HCT116 (cell line): ENCODE data around the gene ZSWIM3. TPM values are rescaled to one million over a fixed set of nuclear protein-coding genes. Genes with fewer than 3 reads are reported as not detected.

ENCODE experiments used
- ATAC-seq: fragments of 200-7000 bp; cut with Tn5 transposase; 2 replicates; pipeline ENCODE4 v1.9.1; 2020; ENCODE audit warnings: mild to moderate bottlenecking, moderate library complexity
- BruUV-seq: library from RNA; stranded (reverse); fragments of 400-500 nt; replicated peaks from 2 replicates; lab custom pipeline; 2021; lab: Mats Ljungman, UMichigan
- CTCF ChIA-PET: fragments of 300-600 bp; sonication (Branson Sonifier 250); formaldehyde crosslinking; loops from one replicate; lab custom pipeline; 2021; ENCODE audit warnings: antibody characterized with exemption; lab: Charles Lee
- POLR2A ChIA-PET: fragments of 300-600, 350-600 bp; sonication (Branson Sonifier 250); formaldehyde crosslinking; loops from one replicate; lab custom pipeline; 2021; ENCODE audit warnings: antibody characterized with exemption; lab: Charles Lee
- RAD21 ChIA-PET, 2 experiments: fragments of 300-600 bp; sonication (Branson Sonifier 250); formaldehyde crosslinking; loops; one replicate each; lab custom pipeline; 2023; ENCODE audit warnings: low total read pairs in 2 of 2; ENCODE audit not compliant: uncharacterized antibody in 2 of 2, unreplicated experiment in 2 of 2, low non-redundant PET in 1 of 2; lab: Charles Lee
- DNase-seq: peaks from one replicate; pipeline ENCODE4 v3.0.0-alpha.2; 2010; ENCODE audit warnings: low read depth, low spot score
- H2AFZ ChIP-seq: fragments of 200-600 bp; shearing (Covaris generic), sonication (generic); 2 replicates; pipeline ENCODE4 v1.6.1; 2017; ENCODE audit warnings: low read depth, mixed run types, mixed read lengths, antibody characterized with exemption, low read length; ENCODE audit not compliant: poor library complexity, severe bottlenecking
- H3K27ac ChIP-seq: 2 replicates; pipeline ENCODE4 v1.5.1; 2012; ENCODE audit warnings: low read depth, low read length
- H3K27me3 ChIP-seq: fragments of 200-600 bp; sonication (generic); 2 replicates; pipeline ENCODE4 v1.6.1; 2016; ENCODE audit warnings: mixed run types, low read length, mixed read lengths; ENCODE audit not compliant: insufficient read depth
- H3K36me3 ChIP-seq, 2 experiments: fragments of 200-500 bp in 1 of 2; fragments of 200-600 bp in 1 of 2; sonication (Bioruptor generic) in 1 of 2; sonication (generic) in 1 of 2; 2 replicates each; pipeline versions ENCODE4 v1.5.1 to v1.6.1; 2014 to 2016; ENCODE audit warnings: low read length in 2 of 2, inconsistent platforms in 1 of 2, mixed read lengths in 1 of 2, mixed run types in 1 of 2; ENCODE audit not compliant: insufficient read depth in 2 of 2, control insufficient read depth in 1 of 2
- H3K4me1 ChIP-seq, 2 experiments: fragments of 200-600 bp in 1 of 2; sonication (generic) in 1 of 2; 2 replicates each; pipeline versions ENCODE4 v1.5.1 to v1.6.1; 2012 to 2017; ENCODE audit warnings: low read length in 2 of 2, inconsistent platforms in 1 of 2, mild to moderate bottlenecking in 1 of 2, mixed read lengths in 1 of 2, mixed run types in 1 of 2, moderate library complexity in 1 of 2; ENCODE audit not compliant: insufficient read depth in 2 of 2, control insufficient read depth in 1 of 2
- H3K4me2 ChIP-seq: fragments of 200-600 bp; sonication (generic); 2 replicates; pipeline ENCODE4 v1.6.1; 2017; ENCODE audit warnings: mixed run types, low read length, mixed read lengths
- H3K4me3 ChIP-seq, 2 experiments: fragments of 200-600 bp in 1 of 2; sonication (generic) in 1 of 2; replicated peaks in 1 of 2; 2 replicates each; pipeline ENCODE4 v1.5.1; 2011 to 2016; ENCODE audit warnings: low read length in 2 of 2, control low read depth in 1 of 2, low read depth in 1 of 2, mild to moderate bottlenecking in 1 of 2, mixed read lengths in 1 of 2, mixed run types in 1 of 2
- H3K79me2 ChIP-seq: fragments of 200-600 bp; sonication (generic); 2 replicates; pipeline ENCODE4 v1.6.1; 2017; ENCODE audit warnings: mild to moderate bottlenecking, mixed run types, low read length, moderate library complexity, mixed read lengths; ENCODE audit not compliant: insufficient read depth
- H3K9ac ChIP-seq: fragments of 200-600 bp; sonication (generic); 2 replicates; pipeline ENCODE4 v1.6.1; 2016; ENCODE audit warnings: low read length, mixed read lengths
- H3K9me2 ChIP-seq: fragments of 200-600 bp; sonication (generic), shearing (Covaris generic); 2 replicates; pipeline ENCODE4 v1.6.1; 2017; ENCODE audit warnings: mixed run types, mild to moderate bottlenecking, moderate library complexity; ENCODE audit not compliant: insufficient read depth
- H3K9me3 ChIP-seq, 2 experiments: fragments of 200-500 bp in 1 of 2; fragments of 200-600 bp in 1 of 2; sonication (Bioruptor generic) in 1 of 2; sonication (generic) in 1 of 2; 2 replicates each; pipeline ENCODE4 v1.6.1; 2014 to 2017; ENCODE audit warnings: low read length in 2 of 2, mixed read lengths in 2 of 2, inconsistent platforms in 1 of 2, low read depth in 1 of 2, mild to moderate bottlenecking in 1 of 2, mixed run types in 1 of 2, moderate library complexity in 1 of 2; ENCODE audit not compliant: control insufficient read depth in 1 of 2, insufficient read depth in 1 of 2
- H4K20me1 ChIP-seq: fragments of 200-600 bp; sonication (generic), shearing (Covaris generic); 2 replicates; pipeline ENCODE4 v1.6.1; 2017; ENCODE audit warnings: mixed run types, mild to moderate bottlenecking, moderate library complexity; ENCODE audit not compliant: insufficient read depth
- EGR1 ChIP-seq: IDR thresholded peaks from 2 replicates; pipeline ENCODE4 v1.6.1; 2012; ENCODE audit warnings: low read depth
- ELF1 ChIP-seq: IDR thresholded peaks from 2 replicates; pipeline ENCODE4 v1.6.1; 2012; ENCODE audit warnings: low read depth, borderline replicate concordance
- EZH2 ChIP-seq: fragments of 200-600 bp; sonication (generic); IDR thresholded peaks from 2 replicates; pipeline ENCODE4 v1.6.1; 2017; ENCODE audit warnings: antibody characterized with exemption, mixed run types
- EZH2phosphoT487 ChIP-seq: fragments of 200-600 bp; IDR thresholded peaks from 2 replicates; pipeline ENCODE4 v1.6.1; 2018; ENCODE audit warnings: antibody characterized with exemption, borderline replicate concordance
- FOSL1 ChIP-seq: IDR thresholded peaks from 2 replicates; pipeline ENCODE4 v1.6.1; 2012; ENCODE audit warnings: low read depth
- RAD21 ChIP-seq: IDR thresholded peaks from 2 replicates; pipeline ENCODE4 v1.6.1; 2012; ENCODE audit warnings: low read depth, mild to moderate bottlenecking
- SIN3A ChIP-seq: IDR thresholded peaks from 2 replicates; pipeline ENCODE4 v1.6.1; 2012; ENCODE audit warnings: low read depth
- SRF ChIP-seq: IDR thresholded peaks from 2 replicates; pipeline ENCODE4 v1.6.1; 2012; ENCODE audit warnings: low read depth
- intact Hi-C: fragments of 100-400 bp; cut with micrococcal nuclease; formaldehyde crosslinking; loops from 2 replicates; pipeline ENCODE4 v1.10.0; 2022
- total RNA-seq: library from RNA; stranded (reverse); gene quantifications from one replicate; pipeline ENCODE4 v1.2.1, GENCODE V29; 2021; ENCODE audit not compliant: unreplicated experiment
- TF ChIP-seq, protein P1 (sequence below), 3 experiments: fragments of 200-600 bp in 1 of 3; sonication (generic) in 1 of 3; IDR thresholded peaks in 2 of 3; conservative IDR thresholded peaks in 1 of 3; 2 replicates each; pipeline ENCODE4 v1.5.1; 2012 to 2017; ENCODE audit warnings: low read depth in 2 of 3, low read length in 2 of 3, antibody characterized with exemption in 1 of 3, borderline replicate concordance in 1 of 3, control low read depth in 1 of 3, mild to moderate bottlenecking in 1 of 3, mixed read lengths in 1 of 3, mixed run types in 1 of 3, moderate library complexity in 1 of 3; ENCODE audit not compliant: insufficient read depth in 1 of 3
- TF ChIP-seq, protein P2 (sequence below): IDR thresholded peaks from 2 replicates; pipeline ENCODE4 v1.6.1; 2012

Gene ZSWIM3
- total RNA-seq, 1 experiment from 2014 or later: 1.8 TPM

DNA sequence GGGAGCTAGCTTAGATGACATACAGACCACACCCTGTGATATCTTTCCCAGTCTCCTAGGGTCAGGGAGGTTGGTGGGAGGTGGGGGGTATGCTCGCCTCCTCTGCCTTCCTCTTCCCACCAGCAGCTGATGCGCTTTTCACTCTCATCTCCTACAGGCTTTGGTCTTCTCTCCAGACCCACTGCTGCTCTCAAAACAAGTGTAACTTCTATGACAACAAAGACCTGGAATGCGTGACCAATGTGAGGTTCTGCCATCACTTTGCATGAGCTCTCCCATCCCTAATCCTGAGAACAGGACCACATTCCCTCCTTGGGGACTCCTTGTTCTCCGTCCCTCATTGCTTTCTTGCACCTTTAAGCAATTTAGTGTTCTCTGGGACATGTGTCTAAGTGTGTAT, 36.4 kb downstream of the ZSWIM3 start:
- ChIA-PET CTCF (no interaction called here), POLR2A (no interaction called here)
- intact Hi-C loops: no loop called here

DNA sequence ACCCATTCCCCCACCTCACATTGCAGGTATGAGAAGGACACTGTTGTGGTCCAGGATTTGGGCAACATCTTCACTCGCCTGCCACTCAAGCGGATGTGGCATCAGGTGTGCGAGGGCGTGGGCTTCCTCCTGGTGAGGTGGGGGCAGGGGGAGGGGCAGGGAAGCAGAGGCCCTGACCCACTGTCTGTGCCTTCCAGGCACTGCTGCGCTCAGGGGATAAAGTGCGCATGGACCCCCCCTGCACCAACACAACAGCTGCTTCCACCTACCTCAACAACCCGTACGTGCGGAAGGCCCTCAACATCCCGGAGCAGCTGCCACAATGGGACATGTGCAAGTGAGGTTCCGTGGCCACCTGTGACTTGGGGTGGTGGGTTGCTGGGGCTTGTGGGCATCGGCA, 37.4 kb downstream of the ZSWIM3 start:
- no peak for DNase-seq
- H2AFZ ChIP-seq: no peak overlapping the region
- H3K79me2 ChIP-seq: peaks cover 4% of the 10 kb centered on the region; the same call in 1 of the 2 replicates
- ATAC-seq: no peak
- no peaks in the 10 kb centered on the region for H4K20me1 ChIP-seq
- H3K9me3 ChIP-seq: no peaks in the 10 kb centered on the region
- BruUV-seq: no TSS peak
- POLR2A ChIA-PET: no interaction called here
- no peaks in the 10 kb centered on the region for H3K27me3 ChIP-seq
- peaks cover 6 to 21% of the 10 kb centered on the region in 2 experiments; a peak in 3 of 4 replicates for H3K36me3 ChIP-seq
- RAD21 ChIA-PET: no interaction called here
- H3K4me3 ChIP-seq: no peak overlapping the region
- H3K27ac ChIP-seq: no peak overlapping the region
- CTCF ChIA-PET: no interaction called here
- no peaks in the 10 kb centered on the region for H3K9me2 ChIP-seq
- no peak overlapping the region for H3K4me2 ChIP-seq
- TF ChIP-seq SRF (no peak), SIN3A (no peak), EZH2phosphoT487 (no peak), EGR1 (no peak), ELF1 (no peak), RAD21 (no peak)
- peaks cover 10 to 18% of the 10 kb centered on the region in 2 experiments; a peak in 3 of 4 replicates for H3K4me1 ChIP-seq
- no peak overlapping the region for H3K9ac ChIP-seq
- intact Hi-C loops: no loop called here

More for the DNA sequence above, 36.4 kb downstream of the ZSWIM3 start:
- TF ChIP-seq, protein P1, sequence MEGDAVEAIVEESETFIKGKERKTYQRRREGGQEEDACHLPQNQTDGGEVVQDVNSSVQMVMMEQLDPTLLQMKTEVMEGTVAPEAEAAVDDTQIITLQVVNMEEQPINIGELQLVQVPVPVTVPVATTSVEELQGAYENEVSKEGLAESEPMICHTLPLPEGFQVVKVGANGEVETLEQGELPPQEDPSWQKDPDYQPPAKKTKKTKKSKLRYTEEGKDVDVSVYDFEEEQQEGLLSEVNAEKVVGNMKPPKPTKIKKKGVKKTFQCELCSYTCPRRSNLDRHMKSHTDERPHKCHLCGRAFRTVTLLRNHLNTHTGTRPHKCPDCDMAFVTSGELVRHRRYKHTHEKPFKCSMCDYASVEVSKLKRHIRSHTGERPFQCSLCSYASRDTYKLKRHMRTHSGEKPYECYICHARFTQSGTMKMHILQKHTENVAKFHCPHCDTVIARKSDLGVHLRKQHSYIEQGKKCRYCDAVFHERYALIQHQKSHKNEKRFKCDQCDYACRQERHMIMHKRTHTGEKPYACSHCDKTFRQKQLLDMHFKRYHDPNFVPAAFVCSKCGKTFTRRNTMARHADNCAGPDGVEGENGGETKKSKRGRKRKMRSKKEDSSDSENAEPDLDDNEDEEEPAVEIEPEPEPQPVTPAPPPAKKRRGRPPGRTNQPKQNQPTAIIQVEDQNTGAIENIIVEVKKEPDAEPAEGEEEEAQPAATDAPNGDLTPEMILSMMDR (IDR thresholded peaks at IDR 0.05 in 2 of 3, conservative IDR thresholded peaks at IDR 0.05 in 1 of 3; ENCODE audit: borderline replicate concordance in 1 of 3, insufficient read depth in 1 of 3, low read depth in 2 of 3, low read length in 2 of 3): no peak
- no peak for TF ChIP-seq EZH2
- TF ChIP-seq, protein P2, sequence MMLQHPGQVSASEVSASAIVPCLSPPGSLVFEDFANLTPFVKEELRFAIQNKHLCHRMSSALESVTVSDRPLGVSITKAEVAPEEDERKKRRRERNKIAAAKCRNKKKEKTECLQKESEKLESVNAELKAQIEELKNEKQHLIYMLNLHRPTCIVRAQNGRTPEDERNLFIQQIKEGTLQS: no peak
- no peak for TF ChIP-seq FOSL1
- TF ChIP-seq EZH2phosphoT487: no peak
- DNase-seq (no peak), ATAC-seq (no peak)
- H3K9me3 ChIP-seq: no peaks in the 10 kb centered on the region
- H3K4me3 ChIP-seq: no peak overlapping the region
- no peaks in the 10 kb centered on the region for H3K9me2 ChIP-seq
- no peak overlapping the region for H3K4me2 ChIP-seq
- H3K27ac ChIP-seq: no peak overlapping the region
- H3K9ac ChIP-seq: no peak overlapping the region
- peaks cover 10 to 18% of the 10 kb centered on the region in 2 experiments; a peak in 3 of 4 replicates for H3K4me1 ChIP-seq
- H4K20me1 ChIP-seq: no peaks in the 10 kb centered on the region
- no peaks in the 10 kb centered on the region for H3K27me3 ChIP-seq
- BruUV-seq: no TSS peak
- H3K79me2 ChIP-seq: peaks cover 4% of the 10 kb centered on the region; the same call in 1 of the 2 replicates
- H2AFZ ChIP-seq: no peak overlapping the region
- RAD21 ChIA-PET: interaction anchor here in 1 of 2 experiments (0.6 kb wide), 1 partner anchor 881 kb away, joined by 3 read pairs; no protein-coding TSS in a partner anchor
- H3K36me3 ChIP-seq: peaks cover 6 to 21% of the 10 kb centered on the region in 2 experiments; a peak in 3 of 4 replicates
